GM12892 (cell line): Measurements from ENCODE around the gene C1orf115.

Experiments
- POLR2AphosphoS5 ChIP-seq: IDR thresholded peaks from 2 replicates; pipeline ENCODE4 v1.6.1; 2011; ENCODE audit warnings: low read depth, low read length, control low read depth
- TAF1 ChIP-seq: IDR thresholded peaks from 2 replicates; pipeline ENCODE4 v1.6.1; 2011; ENCODE audit warnings: low read depth, mild to moderate bottlenecking, control low read depth, low read length, borderline replicate concordance

- no peak for TF ChIP-seq POLR2AphosphoS5
- no peak for TF ChIP-seq TAF1
These were observed 34.7 kb upstream of the C1orf115 start for GRCh38 chr1:220655509-220655908.
